ENCODE results near the gene SYTL2. TPM values are rescaled to one million over a fixed set of nuclear protein-coding genes. Genes with fewer than 3 reads are reported as not detected.

Gene SYTL2
- total RNA-seq, 1 experiment from 2014 or later = 16.8 TPM

GRCh38 chr11:85829172-85829571 is 18.2 kb upstream of the SYTL2 start:
- no peak for DNase-seq (ENCODE audit: low spot score)
- in situ Hi-C loops (cut with HindIII; ENCODE audit: low sequenced_read_pairs) = no loop called here

GRCh38 chr11:85828640-85828978 is 17.7 kb upstream of the SYTL2 start:
- no peak for DNase-seq (ENCODE audit: low spot score)
- in situ Hi-C loops (cut with HindIII; ENCODE audit: low sequenced_read_pairs) = no loop called here

DNA sequence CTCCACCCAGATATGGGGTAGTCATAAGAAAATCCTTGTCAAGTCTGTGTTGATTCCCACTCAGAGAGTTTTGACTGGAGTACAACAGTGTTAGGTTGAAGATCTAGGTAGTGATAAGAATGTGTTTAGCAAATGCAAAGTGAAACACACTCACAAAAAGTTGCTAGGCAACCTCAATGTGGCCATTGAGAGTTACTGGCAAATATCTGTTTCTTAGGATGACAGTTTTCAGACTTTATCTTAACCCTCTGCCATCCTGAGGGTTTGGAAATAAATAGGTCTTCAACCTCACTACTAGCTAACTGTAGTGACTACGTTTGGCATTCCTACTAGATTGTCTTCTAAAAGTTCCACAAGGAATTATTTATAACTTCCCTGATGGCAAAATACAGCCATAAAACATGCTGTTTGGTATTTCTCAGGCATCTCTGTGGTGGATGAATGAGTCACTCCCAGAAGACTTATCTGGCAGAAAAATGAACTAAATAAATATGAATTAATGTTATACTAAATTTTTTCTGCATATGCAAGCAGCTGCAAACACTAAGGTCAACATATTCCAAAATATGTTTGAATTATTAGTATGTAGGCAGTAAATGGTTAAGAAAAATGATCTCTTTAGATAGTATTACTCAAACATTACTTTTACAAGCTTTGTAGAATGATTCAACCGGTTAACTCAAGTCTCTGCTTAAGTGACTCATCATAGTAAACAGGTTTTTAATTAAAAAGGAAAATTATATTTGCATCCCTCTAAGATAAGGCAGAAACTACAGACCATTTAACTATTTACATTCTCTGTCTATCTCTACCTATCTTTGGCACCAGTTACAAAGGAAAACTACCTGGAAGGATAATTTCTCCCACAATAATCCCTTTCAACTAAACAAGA is 17.1 kb upstream of the SYTL2 start:
- in situ Hi-C loops (cut with HindIII; ENCODE audit: low sequenced_read_pairs) = no loop called here
- no peak for DNase-seq (ENCODE audit: low spot score)

DNA sequence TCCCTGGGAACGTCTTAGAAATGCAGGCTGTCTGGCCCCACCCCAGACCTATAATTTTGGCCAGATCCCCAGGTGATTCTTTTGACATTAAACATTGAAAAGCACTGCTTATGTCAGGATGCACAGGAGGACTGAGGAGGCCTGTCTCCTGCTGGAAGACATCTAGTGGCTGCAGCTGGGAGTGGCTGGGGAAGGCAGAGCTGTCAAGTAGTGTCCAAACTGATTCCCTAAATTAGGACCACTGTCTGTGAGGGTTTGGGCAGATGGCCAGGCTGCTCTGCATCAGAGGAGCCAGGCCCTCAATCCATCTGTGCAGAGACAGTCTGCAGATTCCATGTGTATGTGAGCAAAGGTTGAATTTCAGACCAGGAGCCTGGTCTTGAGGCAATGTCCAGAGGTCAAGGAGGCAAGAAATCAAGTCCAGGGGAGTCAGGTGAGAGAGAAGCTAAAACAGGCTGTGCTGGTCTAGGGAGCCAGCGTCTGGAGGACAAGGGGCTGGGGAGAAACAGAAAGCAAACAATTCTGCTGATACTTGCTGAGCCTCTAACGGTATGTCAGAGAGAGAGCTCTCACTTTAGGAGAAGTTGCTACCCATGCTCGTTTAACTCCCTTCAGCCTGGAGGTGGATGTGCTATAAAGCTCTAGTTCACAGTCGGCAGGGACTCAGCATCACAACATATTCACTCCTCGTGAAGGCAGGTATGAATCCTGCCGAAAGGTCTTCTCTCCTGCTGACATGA is 15.3 kb upstream of the SYTL2 start:
- in situ Hi-C loops (cut with HindIII; ENCODE audit: low sequenced_read_pairs) = no loop called here
- DNase-seq (ENCODE audit: low spot score) = peak; percentile 86

- in situ Hi-C loops (cut with HindIII; ENCODE audit: low sequenced_read_pairs) = no loop called here
- DNase-seq (ENCODE audit: low spot score) = no peak
These were observed 14.7 kb upstream of the SYTL2 start for GRCh38 chr11:85825616-85826015.

GRCh38 chr11:85823816-85824215 is 12.9 kb upstream of the SYTL2 start:
- DNase-seq (ENCODE audit: low spot score) = no peak

GRCh38 chr11:85822814-85823213 is 11.9 kb upstream of the SYTL2 start:
- DNase-seq (ENCODE audit: low spot score) = no peak
- in situ Hi-C loops (cut with HindIII; ENCODE audit: low sequenced_read_pairs) = no loop called here

More at GRCh38 chr11:85823816-85824215, 12.9 kb upstream of the SYTL2 start:
- in situ Hi-C loops (cut with HindIII; ENCODE audit: low sequenced_read_pairs) = no loop called here

DNA sequence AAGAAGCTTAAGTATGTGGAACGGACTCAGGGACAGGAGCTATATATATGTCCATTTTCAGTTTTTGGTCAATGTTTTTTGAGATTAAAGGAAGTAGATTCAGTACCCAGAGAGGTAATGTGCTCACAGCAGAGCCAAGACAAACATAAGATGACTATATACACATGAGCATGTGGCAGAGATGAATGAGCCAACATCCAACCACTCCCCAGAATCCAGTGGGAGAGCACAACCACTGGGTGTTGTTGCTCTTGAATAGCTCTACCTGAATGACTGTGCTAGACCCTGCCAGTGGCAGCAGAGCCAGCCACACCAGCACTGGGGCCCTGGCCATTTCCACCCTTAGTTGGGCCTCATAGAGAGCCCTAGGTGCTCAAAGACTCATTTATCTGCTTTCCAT is 10.7 kb upstream of the SYTL2 start:
- no peak for DNase-seq (ENCODE audit: low spot score)
- in situ Hi-C loops (cut with HindIII; ENCODE audit: low sequenced_read_pairs) = no loop called here

DNA sequence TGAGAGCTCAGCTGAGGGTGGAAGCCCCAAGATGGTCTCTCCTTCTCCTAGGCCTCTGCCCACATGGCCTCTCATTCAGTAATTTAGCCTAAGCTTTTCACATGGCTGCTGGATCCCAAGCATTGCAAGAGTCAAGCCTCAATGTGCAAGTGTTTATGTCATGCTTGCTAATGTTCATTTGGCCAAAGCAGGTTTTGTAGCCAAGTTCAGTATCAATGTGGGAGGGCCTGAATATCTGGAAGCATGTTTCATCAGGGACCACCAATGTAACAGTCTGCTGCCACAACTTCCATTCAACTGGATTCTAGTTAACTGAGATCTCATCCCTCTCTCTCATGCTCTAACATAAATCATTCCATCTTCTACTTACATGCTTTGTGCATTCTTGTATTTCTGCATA is 8.5 kb upstream of the SYTL2 start:
- no peak for DNase-seq (ENCODE audit: low spot score)
- in situ Hi-C loops (cut with HindIII; ENCODE audit: low sequenced_read_pairs) = no loop called here

- DNase-seq (ENCODE audit: low spot score) = no peak
These were observed 4.4 kb upstream of the SYTL2 start for GRCh38 chr11:85815186-85815931.

GRCh38 chr11:85813721-85814120 is 2.8 kb upstream of the SYTL2 start:
- DNase-seq (ENCODE audit: low spot score) = no peak
- in situ Hi-C loops (cut with HindIII; ENCODE audit: low sequenced_read_pairs) = no loop called here

More at GRCh38 chr11:85815186-85815931, 4.4 kb upstream of the SYTL2 start:
- in situ Hi-C loops (cut with HindIII; ENCODE audit: low sequenced_read_pairs) = no loop called here

- in situ Hi-C loops (cut with HindIII; ENCODE audit: low sequenced_read_pairs) = no loop called here
- no peak for DNase-seq (ENCODE audit: low spot score)
These were observed 683 bp upstream of the SYTL2 start for GRCh38 chr11:85811624-85812023.

GRCh38 chr11:85810521-85810870 is 445 bp downstream of the SYTL2 start:
- in situ Hi-C loops (cut with HindIII; ENCODE audit: low sequenced_read_pairs) = no loop called here
- peak; percentile 3 for DNase-seq (ENCODE audit: low spot score)

GRCh38 chr11:85809863-85810262 is 1.1 kb downstream of the SYTL2 start:
- in situ Hi-C loops (cut with HindIII; ENCODE audit: low sequenced_read_pairs) = no loop called here
- peak; percentile 37 for DNase-seq (ENCODE audit: low spot score)

- in situ Hi-C loops (cut with HindIII; ENCODE audit: low sequenced_read_pairs) = no loop called here
- no peak for DNase-seq (ENCODE audit: low spot score)
These were observed 1.8 kb downstream of the SYTL2 start for GRCh38 chr11:85809191-85809590.

- in situ Hi-C loops (cut with HindIII; ENCODE audit: low sequenced_read_pairs) = no loop called here
- DNase-seq (ENCODE audit: low spot score) = no peak
These were observed 4.1 kb downstream of the SYTL2 start for GRCh38 chr11:85806876-85807275.

DNA sequence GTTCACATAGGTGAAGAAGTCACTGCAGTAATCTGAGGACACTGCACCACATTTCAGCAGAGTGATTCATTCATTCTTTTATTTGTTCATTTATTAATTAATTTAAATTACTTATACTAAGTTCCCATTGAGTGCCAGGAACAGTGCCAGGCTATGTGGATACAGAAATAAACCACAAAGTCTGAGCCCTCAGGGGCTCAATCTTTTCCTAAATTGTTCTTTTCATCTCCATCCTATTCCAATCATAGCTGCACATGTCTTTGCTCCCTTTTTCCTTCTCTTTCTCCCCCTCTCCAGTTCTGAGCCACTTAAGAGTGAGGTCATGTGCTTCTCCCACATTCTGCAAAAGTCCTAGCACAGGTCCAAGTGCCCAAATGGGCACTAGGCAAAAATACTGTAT is 4.9 kb downstream of the SYTL2 start:
- no peak for DNase-seq (ENCODE audit: low spot score)
- in situ Hi-C loops (cut with HindIII; ENCODE audit: low sequenced_read_pairs) = no loop called here

DNA sequence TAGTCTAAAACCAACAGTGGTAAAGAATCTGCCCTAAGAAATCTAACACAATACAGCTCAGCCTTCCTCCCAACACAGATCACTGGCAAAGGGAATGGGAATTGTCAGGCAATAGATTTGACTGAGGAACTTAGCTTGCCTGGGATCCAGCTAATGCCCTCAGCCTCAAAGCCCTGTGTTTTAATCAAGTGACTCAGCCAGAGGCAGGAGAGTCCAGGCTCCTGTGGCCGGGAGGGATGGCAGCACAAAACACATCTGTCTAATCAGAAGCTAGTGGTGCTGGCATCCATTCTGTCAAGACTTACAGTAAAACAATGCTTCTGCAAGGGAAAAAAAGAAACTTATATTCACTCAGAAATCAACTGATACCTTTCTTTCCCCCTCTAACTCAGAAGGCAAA is 5.6 kb downstream of the SYTL2 start:
- in situ Hi-C loops (cut with HindIII; ENCODE audit: low sequenced_read_pairs) = no loop called here

GRCh38 chr11:85803920-85804319 is 7.0 kb downstream of the SYTL2 start:
- in situ Hi-C loops (cut with HindIII; ENCODE audit: low sequenced_read_pairs) = no loop called here
- DNase-seq (ENCODE audit: low spot score) = no peak

More for the DNA sequence above, 5.6 kb downstream of the SYTL2 start:
- no peak for DNase-seq (ENCODE audit: low spot score)

DNA sequence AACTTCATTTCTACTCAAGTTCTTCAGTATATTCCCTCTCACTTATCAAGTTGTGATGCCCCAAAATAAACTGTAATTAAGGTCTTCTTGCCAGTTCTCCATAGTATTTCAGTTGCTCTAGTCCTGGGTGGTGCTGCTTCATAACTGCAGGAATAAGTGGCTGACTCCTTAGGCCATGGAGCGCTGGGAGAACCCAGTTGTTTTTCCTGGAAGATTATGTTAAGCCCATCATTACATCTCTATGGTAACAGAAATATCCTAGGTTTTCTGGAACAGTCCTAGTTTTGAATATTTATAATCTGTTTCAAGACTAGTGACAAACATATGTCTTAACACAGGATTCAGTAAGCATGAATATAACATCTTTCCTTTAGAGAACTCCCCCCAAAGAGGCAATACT is 7.6 kb downstream of the SYTL2 start:
- in situ Hi-C loops (cut with HindIII; ENCODE audit: low sequenced_read_pairs) = no loop called here
- DNase-seq (ENCODE audit: low spot score) = no peak
